IPS-18a (cell line): Measurements from ENCODE around the gene GGPS1.
"Not testable (repeated sequence)": the region's sequence is repeated elsewhere in the genome, so short reads cannot be mapped to it uniquely, and the experiment has no call there.

Experiments
- H3K27ac ChIP-seq: one replicate; pipeline ENCODE4 v1.5.1; 2013; ENCODE audit warnings: low read length
- H3K27me3 ChIP-seq: one replicate; pipeline ENCODE4 v1.6.1; 2013; ENCODE audit warnings: mild to moderate bottlenecking, low read length; ENCODE audit not compliant: control insufficient read depth, insufficient read depth
- H3K36me3 ChIP-seq: one replicate; pipeline ENCODE4 v1.6.1; 2013; ENCODE audit warnings: low read depth, low read length; ENCODE audit not compliant: control insufficient read depth
- H3K4me1 ChIP-seq: one replicate; pipeline ENCODE4 v1.6.1; 2013; ENCODE audit warnings: low read depth, low read length; ENCODE audit not compliant: control insufficient read depth
- H3K4me3 ChIP-seq: one replicate; pipeline ENCODE4 v1.5.1; 2013; ENCODE audit warnings: low read length
- H3K9ac ChIP-seq: one replicate; pipeline ENCODE4 v1.6.1; 2013; ENCODE audit warnings: mild to moderate bottlenecking, low read length, moderate library complexity
- H3K9me3 ChIP-seq: one replicate; pipeline ENCODE4 v1.6.1; 2013; ENCODE audit warnings: low read depth, low read length; ENCODE audit not compliant: control insufficient read depth

The GGPS1 gene

DNA sequence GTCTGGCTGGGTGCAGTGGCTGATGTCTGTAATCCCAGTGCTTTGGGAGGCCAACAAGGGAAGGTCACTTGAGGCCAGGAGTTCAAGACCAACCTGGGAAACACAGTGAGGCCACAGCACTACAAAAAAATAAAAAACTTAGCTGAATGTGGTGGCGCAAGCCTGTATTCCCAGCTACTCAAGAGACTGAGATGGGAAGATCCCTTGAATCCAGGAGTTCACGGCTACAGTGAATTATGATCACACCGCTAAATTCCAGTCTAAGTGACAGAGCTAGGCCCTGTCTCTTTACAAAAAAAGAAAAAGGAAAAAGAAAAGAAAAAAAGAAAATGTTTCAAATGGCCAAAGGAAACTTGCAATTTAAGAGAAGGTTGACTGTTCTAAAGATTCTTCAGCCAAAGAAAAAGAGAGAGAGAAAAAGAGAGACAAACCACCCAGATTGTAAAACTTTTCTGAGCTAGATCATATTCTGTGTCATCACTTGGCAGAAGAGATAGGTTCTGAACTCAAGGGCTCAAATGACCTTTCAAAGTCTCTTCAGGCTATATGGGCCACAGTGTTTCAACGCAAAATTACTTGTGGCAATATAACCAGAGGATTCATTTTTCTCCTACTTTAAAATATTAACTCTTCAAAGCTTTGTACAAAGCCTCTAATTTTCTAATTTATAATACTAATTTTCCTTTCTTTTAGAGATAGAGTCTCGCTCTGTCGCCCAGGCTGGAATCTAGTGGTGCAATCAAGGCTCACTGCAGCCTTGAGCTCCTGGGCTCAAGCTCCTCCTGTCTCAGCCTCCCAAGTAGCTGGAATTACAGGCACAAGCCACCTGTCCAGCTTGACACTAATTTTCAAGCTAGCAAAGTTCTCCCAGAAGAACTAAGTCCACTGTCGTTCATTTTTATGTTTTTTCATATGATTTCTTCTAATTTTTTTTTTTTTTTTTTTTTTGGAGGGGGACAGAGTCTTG is 20.9 kb upstream of the GGPS1 start:
- Histone ChIP-seq H3K9me3 (no peaks in the 10 kb centered on the region), H3K4me1 (no peaks in the 10 kb centered on the region), H3K36me3 (no peaks in the 10 kb centered on the region), H3K9ac (no peak overlapping the region), H3K4me3 (no peak overlapping the region), H3K27ac (no peak overlapping the region), H3K27me3 (no peaks in the 10 kb centered on the region)

DNA sequence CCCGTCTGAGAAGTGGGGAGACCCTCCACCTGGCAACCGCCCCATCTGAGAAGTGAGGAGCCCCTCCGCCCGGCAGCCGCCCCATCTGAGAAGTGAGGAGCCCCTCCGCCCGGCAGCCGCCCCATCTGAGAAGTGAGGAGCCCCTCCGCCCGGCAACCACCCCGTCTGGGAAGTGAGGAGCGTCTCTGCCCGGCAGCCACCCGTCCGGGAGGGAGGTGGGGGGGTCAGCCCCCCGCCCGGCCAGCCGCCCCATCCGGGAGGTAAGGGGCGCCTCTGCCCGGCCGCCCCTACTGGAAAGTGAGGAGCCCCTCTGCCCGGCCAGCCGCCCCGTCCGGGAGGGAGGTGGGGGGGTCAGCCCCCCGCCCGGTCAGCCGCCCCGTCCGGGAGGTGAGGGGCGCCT is 19.2 kb upstream of the GGPS1 start:
- H3K27me3 ChIP-seq, H3K4me1 ChIP-seq, H3K9ac ChIP-seq, H3K27ac ChIP-seq, H3K4me3 ChIP-seq, H3K9me3 ChIP-seq, H3K36me3 ChIP-seq: not testable (repeated sequence)

DNA sequence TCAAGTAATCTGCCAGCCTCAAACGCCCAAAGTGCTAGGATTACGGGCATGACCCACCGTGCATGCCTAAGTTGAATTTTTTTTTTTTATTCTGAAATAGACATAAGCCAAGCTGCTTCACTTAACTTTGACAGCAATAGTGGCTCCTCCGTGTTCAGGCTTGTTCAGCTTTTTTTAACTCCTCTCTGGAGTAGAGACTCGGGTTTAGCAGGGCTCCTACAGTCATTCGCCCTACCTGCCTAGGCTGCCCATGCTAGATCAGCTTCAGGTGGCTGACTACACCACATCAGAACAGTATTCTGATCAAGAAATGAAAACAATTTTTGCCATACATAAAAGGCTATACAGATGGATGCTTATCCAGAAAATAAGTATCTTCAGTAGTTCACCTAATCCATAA is 15.1 kb upstream of the GGPS1 start:
- Histone ChIP-seq H3K27ac (no peak overlapping the region), H3K9ac (no peak overlapping the region)

DNA sequence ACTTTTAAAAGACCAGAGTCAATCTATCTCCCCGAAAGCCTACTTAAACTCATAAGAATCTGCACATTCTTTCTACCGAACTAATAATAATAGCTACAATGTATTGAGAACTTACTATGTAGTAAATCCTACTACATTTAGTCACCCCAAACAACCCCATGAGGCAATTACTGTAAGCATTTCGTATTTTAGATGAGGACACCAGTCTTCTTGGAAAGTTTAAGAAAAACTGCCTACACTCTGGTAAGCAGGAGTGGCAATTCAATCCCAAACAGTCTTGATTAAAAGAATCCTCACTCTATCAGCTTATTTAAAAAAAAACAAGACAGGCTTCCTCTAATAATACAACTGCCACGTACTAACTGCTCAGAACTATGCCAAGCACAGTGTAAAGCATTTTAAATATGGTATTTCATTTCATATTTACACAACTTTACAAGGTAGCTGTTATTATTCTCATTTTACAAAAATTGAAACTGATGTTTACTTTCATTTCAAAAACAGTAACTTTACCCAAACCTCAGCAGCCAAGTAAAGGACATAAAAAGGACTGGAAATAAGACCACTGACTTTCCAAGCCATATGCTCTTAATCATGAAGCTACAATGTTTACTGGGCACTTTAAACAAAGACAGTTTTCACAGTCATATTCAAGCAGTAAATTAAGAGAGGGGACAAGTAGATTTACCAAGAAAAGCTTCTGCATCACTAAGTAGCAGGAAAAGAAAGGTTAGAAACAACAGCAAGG is 14.3 kb upstream of the GGPS1 start:
- Histone ChIP-seq H3K4me3 (no peak overlapping the region), H3K36me3 (peaks cover 8% of the 10 kb centered on the region), H3K9me3 (no peaks in the 10 kb centered on the region), H3K27ac (no peak overlapping the region), H3K4me1 (no peaks in the 10 kb centered on the region), H3K27me3 (no peaks in the 10 kb centered on the region), H3K9ac (no peak overlapping the region)

More for the DNA sequence above, 15.1 kb upstream of the GGPS1 start:
- Histone ChIP-seq H3K4me3 (no peak overlapping the region), H3K4me1 (no peaks in the 10 kb centered on the region), H3K9me3 (no peaks in the 10 kb centered on the region), H3K27me3 (no peaks in the 10 kb centered on the region), H3K36me3 (no peaks in the 10 kb centered on the region)

DNA sequence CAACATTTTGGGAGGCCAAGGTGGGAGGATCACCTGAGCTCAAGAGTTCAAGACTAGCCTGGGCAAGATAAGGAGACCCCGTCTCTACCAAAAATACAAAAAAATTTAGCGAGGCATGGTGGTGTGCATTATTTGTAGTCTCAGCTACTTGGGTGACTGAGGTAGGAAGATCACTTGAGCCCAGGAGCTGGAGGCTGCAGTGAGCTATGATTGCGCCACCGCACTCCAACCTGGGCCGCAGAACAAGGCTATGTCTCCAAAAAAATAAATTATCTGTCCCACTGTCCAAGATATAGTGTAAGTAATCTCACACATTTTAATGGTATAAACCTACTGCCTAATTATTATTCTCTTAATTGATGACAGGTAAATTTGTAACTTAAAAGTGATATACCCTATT is 13.2 kb upstream of the GGPS1 start:
- Histone ChIP-seq H3K4me3 (no peak overlapping the region), H3K9ac (no peak overlapping the region), H3K4me1 (no peaks in the 10 kb centered on the region), H3K27me3 (no peaks in the 10 kb centered on the region), H3K27ac (no peak overlapping the region), H3K36me3 (peaks cover 8% of the 10 kb centered on the region), H3K9me3 (no peaks in the 10 kb centered on the region)

DNA sequence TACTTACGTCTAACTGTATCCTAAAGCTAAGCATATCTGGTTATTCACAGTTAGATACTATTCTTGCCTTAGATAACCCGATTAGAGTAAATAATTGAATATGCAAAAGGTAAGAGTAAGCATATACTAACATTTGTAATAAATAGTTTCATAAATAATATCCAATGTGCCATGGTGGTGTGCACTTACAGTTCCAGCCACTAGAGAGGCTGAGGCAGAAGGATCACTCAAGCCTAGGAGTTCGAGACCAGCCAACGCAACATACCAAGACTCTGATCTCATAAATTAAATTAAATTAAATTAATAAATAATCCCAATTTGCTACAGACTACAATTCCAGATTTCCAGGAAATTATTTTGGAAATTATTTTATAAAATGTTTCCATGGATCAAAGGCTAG is 12.6 kb upstream of the GGPS1 start:
- H3K27ac ChIP-seq, result no peak overlapping the region
- no peaks in the 10 kb centered on the region for H3K9me3 ChIP-seq
- no peaks in the 10 kb centered on the region for H3K4me1 ChIP-seq
- H3K36me3 ChIP-seq, result peaks cover 8% of the 10 kb centered on the region
- H3K4me3 ChIP-seq, result no peak overlapping the region
- H3K27me3 ChIP-seq, result no peaks in the 10 kb centered on the region
- H3K9ac ChIP-seq, result no peak overlapping the region

DNA sequence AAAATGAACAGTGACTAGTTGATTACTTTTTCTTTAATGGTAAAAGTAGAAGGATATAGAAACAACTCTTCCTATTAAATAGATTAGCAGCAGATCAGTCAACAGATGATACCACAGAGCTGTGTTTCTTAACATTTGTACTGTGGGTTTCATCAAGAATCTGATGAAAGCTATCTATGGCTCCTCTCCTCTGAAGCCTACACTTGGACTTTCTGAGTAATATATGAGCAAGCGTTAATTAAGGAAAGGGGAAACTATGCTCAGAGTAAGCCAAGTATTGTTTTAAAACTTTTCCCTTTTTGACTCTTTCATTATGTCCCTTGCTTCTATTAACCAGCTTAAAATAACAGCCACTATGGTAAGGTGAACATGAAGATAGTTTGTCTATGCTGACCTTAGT is 11.2 kb upstream of the GGPS1 start:
- Histone ChIP-seq H3K27ac (no peak overlapping the region), H3K4me1 (no peaks in the 10 kb centered on the region)

DNA sequence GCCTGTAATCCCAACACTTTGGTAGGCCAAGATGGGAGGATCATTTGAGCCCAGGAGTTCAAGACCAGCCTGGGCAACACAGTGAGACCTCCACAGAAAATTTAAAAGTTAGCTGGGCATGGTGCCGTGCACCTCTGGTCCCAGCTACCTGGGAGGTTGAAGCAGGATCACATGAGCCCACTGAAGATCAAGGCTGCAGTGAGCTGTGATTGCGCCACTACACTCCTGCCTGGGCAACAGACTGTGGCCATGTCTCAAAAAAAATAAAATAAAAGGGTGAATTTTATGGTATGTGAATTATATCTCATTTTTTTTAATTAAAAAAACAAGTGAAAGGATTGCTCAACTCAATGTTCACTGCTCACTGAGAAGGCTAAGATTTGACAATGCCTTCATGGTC is 9.1 kb upstream of the GGPS1 start:
- H3K36me3 ChIP-seq, result peaks cover 12% of the 10 kb centered on the region
- no peaks in the 10 kb centered on the region for H3K9me3 ChIP-seq
- H3K4me3 ChIP-seq, result no peak overlapping the region
- H3K4me1 ChIP-seq, result no peaks in the 10 kb centered on the region
- no peak overlapping the region for H3K27ac ChIP-seq
- H3K27me3 ChIP-seq, result no peaks in the 10 kb centered on the region
- no peak overlapping the region for H3K9ac ChIP-seq

More for the DNA sequence above, 11.2 kb upstream of the GGPS1 start:
- Histone ChIP-seq H3K9me3 (no peaks in the 10 kb centered on the region), H3K9ac (no peak overlapping the region), H3K27me3 (no peaks in the 10 kb centered on the region), H3K36me3 (peaks cover 8% of the 10 kb centered on the region), H3K4me3 (no peak overlapping the region)

DNA sequence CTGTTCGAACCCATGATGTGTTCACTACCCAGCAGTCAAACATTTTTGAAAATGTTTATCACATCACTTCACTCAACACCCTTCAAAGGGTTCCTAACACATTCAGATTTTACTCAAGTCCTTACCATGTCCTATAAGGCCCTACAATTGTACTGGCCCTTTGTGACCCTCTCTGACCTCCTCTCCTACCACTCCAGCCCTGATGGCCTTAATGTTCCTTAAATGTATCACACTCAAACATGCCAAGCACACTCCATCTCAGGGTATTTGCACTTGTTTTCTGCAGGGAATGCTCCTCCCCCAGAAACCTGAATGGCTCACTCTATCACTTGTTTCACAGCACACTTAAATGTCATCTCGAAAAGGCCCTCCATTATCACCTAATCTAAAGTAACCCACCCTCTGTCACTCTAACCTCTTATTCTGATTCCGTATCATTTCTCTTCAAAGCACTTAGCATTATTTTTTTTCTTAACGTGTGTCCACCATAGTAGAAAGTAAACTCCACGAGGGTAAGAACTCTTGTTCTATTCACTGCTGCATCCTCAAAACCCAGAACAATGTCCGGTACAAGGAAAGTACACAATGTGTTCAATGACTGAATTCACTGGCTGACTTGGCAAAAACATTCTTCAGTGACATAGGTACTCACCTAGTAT is 7.7 kb upstream of the GGPS1 start:
- no peak overlapping the region for H3K4me3 ChIP-seq
- peaks cover 17% of the 10 kb centered on the region for H3K36me3 ChIP-seq
- no peaks in the 10 kb centered on the region for H3K27me3 ChIP-seq
- no peak overlapping the region for H3K27ac ChIP-seq
- peaks cover 6% of the 10 kb centered on the region for H3K4me1 ChIP-seq
- no peaks in the 10 kb centered on the region for H3K9me3 ChIP-seq
- H3K9ac ChIP-seq, result no peak overlapping the region

DNA sequence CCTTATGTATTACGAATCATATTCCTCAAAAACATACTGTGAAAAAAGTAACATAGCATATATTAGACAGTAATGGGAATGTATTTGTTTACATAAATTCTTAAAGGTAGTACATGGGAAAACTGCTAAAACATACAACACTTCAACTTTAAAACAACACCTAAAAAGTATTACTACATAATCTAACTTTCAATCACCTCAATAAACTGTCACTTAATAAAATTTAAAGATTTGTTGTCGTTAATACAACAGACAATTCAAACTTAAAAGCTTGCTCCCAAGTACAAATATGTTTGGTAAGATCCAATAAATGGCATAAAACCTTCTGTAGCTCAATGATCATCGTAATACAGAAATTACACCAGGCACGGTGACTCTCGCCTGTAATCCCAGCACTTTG is 4.1 kb upstream of the GGPS1 start:
- peak overlapping the region; percentile 91 for H3K4me3 ChIP-seq
- peaks cover 13% of the 10 kb centered on the region for H3K4me1 ChIP-seq
- H3K9ac ChIP-seq, result no peak overlapping the region
- no peak overlapping the region for H3K27ac ChIP-seq
- H3K27me3 ChIP-seq, result no peaks in the 10 kb centered on the region
- H3K36me3 ChIP-seq, result peaks cover 9% of the 10 kb centered on the region
- H3K9me3 ChIP-seq, result no peaks in the 10 kb centered on the region

DNA sequence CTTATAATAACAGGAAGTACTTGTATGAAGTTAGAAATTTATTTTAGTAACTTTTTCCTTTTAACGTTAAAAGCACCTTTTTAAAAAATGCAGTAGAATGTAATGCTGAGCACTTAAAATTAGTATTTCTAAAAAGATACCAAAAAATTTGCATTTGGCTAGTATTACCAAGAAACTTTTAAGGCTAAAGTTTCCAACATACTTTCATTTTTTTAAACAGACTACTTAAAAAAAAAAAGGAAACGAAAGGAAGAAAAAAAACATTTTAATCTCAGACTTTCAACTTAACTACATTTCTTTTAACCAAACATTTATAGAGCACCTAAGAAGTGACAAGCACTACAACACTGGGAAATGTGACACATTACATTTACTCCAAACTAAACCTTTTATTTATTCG is 3.2 kb upstream of the GGPS1 start:
- no peak overlapping the region for H3K27ac ChIP-seq
- H3K4me3 ChIP-seq, result peak overlapping the region; percentile 91
- H3K9ac ChIP-seq, result no peak overlapping the region
- H3K27me3 ChIP-seq, result no peaks in the 10 kb centered on the region
- peaks cover 16% of the 10 kb centered on the region for H3K4me1 ChIP-seq
- no peaks in the 10 kb centered on the region for H3K9me3 ChIP-seq
- H3K36me3 ChIP-seq, result peaks cover 9% of the 10 kb centered on the region
